Right lobe of liver (tissue), 6 donors: Measurements from ENCODE around the gene PMS1. TPM values are rescaled to one million over a fixed set of nuclear protein-coding genes. Genes with fewer than 3 reads are reported as not detected.

Experiments
- ATAC-seq, 4 donors: fragments of 200-7000 bp; cut with Tn5 transposase; one replicate each; pipeline ENCODE4 v1.9.1; 2020; ENCODE audit warnings: mild to moderate bottlenecking in 4 of 4, moderate library complexity in 4 of 4
- DNase-seq, 3 donors: peaks; one replicate each; pipeline ENCODE4 v3.0.0-alpha.2; 2020
- H3K27ac ChIP-seq, 3 donors: fragments of 200-600 bp; one replicate each; pipeline ENCODE4 v1.8.0; 2022
- H3K27me3 ChIP-seq, 2 donors: fragments of 200-600 bp; one replicate each; pipeline ENCODE4 v1.8.0; 2022
- H3K36me3 ChIP-seq, 4 donors: fragments of 200-600 bp; sonication (generic) in 1 of 4; one replicate each; pipeline versions ENCODE4 v1.5.1 to v1.8.0; 2017 to 2022; ENCODE audit warnings: control low read depth in 1 of 4
- H3K4me1 ChIP-seq, 4 donors: fragments of 200-600 bp; sonication (generic) in 1 of 4; one replicate each; pipeline versions ENCODE4 v1.5.1 to v1.8.0; 2017 to 2022; ENCODE audit warnings: control low read depth in 1 of 4
- H3K4me3 ChIP-seq, 3 donors: fragments of 200-600 bp; one replicate each; pipeline ENCODE4 v1.8.0; 2022
- H3K9me3 ChIP-seq, 4 donors: fragments of 200-600 bp; sonication (generic) in 1 of 4; one replicate each; pipeline versions ENCODE4 v1.5.1 to v1.8.0; 2017 to 2022; ENCODE audit warnings: control low read depth in 1 of 4
- POLR2A ChIP-seq: fragments of 450-650 bp; IDR thresholded peaks from one replicate; pipeline ENCODE4 v1.6.1; 2017; ENCODE audit warnings: antibody characterized with exemption, mild to moderate bottlenecking
- WGBS: methylation state at CpG from one replicate; pipeline ENCODE4 v1.1.6; 2018; ENCODE audit warnings: low coverage, low lambda C conversion rate; ENCODE audit not compliant: insufficient coverage; ENCODE audit errors: missing lambda C conversion rate; 5-methylcytosine and 5-hydroxymethylcytosine counted together
- intact Hi-C, 2 donors: fragments of 100-400 bp; cut with DNase I; formaldehyde crosslinking; loops; one replicate each; pipeline versions ENCODE4 v1.11.2 to v1.14.1; 2022
- total RNA-seq, 6 experiments: library from RNA; depleted of rRNA in 2 of 6; stranded (reverse); fragments of >200 nt in 2 of 6; fragmentation: NEBNext Ultra II Directional in 3 of 6; extraction: Animal tissue kit (Norgen Biotek cat#: 25700) in 3 of 6; gene quantifications; one replicate each; pipeline versions ENCODE4 v1.1.0 to v1.2.4, GENCODE V29; 2016 to 2023
- TF ChIP-seq, protein P1 (sequence below), 4 donors: fragments of 200-600 bp in 3 of 4; fragments of 450-650 bp in 1 of 4; IDR thresholded peaks; one replicate each; pipeline versions ENCODE4 v1.5.1 to v1.8.0; 2016 to 2022; ENCODE audit warnings: antibody characterized with exemption in 4 of 4, mild to moderate bottlenecking in 2 of 4
- donor health status: DM: no; HTN: yes; CAD: no.
- donor health status: DM: no; HTN: no; CAD: no.
- donor health status: DM: no; HTN: no; CAD: no.
- donor health status: DM: no; HTN: yes; CAD: no.
- donor health status: DM: no; HTN: yes; CAD: no.

PMS1 gene
- total RNA-seq, 6 experiments from 2014 or later = 8.1 to 9.5 (median 8.4) TPM

DNA sequence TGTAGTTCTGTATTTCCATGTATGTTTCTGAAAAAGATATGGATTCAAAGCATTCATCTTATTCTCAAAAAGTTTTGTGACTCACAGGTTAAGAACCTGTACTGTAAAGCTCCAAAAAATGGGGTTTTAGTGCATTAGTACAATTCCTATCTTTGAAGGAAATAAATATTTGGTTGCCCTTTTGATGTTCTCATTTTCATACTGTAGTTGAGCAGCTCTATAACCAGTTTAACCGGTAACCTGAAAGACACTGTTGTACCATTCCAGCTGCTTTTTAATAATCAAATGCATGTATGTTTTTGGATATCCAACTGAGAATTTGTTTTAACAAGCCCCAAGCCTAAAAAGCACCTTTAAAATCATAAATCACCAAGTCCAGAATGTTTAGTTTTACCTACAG is 12.0 kb upstream of the PMS1 start:
- Histone ChIP-seq H3K4me3 (no peak overlapping the region), H3K4me1 (no peaks in the 10 kb centered on the region), H3K27ac (no peak overlapping the region), H3K36me3 (peaks cover 0 to 55% (median 21%) of the 10 kb centered on the region in 4 donors), H3K9me3 (no peaks in the 10 kb centered on the region), H3K27me3 (no peaks in the 10 kb centered on the region)
- ATAC-seq (no peak), DNase-seq (no peak)
- 100% methylated on average over 1 of the region's 1 CpG for WGBS
- intact Hi-C loops = no loop called here
- no peak for TF ChIP-seq POLR2A
- TF ChIP-seq, protein P1, sequence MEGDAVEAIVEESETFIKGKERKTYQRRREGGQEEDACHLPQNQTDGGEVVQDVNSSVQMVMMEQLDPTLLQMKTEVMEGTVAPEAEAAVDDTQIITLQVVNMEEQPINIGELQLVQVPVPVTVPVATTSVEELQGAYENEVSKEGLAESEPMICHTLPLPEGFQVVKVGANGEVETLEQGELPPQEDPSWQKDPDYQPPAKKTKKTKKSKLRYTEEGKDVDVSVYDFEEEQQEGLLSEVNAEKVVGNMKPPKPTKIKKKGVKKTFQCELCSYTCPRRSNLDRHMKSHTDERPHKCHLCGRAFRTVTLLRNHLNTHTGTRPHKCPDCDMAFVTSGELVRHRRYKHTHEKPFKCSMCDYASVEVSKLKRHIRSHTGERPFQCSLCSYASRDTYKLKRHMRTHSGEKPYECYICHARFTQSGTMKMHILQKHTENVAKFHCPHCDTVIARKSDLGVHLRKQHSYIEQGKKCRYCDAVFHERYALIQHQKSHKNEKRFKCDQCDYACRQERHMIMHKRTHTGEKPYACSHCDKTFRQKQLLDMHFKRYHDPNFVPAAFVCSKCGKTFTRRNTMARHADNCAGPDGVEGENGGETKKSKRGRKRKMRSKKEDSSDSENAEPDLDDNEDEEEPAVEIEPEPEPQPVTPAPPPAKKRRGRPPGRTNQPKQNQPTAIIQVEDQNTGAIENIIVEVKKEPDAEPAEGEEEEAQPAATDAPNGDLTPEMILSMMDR (IDR thresholded peaks at IDR 0.05) = no peak

DNA sequence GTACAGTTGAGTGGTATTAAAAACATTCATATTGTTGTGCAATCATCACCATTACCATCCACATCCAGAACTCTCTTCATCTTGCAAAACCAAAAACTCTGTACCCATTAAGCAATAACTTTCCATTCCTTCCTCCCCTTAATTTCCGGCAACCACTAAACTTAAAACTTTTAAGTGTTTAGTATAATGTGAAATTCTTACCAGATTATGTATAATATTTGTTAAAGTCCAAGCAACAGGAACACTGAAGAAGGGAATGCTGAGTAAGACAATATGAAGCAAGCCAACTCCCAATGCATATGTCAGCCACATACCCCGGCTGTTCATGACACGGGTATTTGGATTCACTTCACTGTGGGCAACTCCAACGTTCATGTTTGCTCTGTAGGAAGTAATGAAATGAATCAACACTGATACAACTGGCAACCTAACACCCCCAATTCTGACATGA is 2.0 kb upstream of the PMS1 start:
- WGBS = 33% methylated on average over 4 of the region's 4 CpGs
- H3K4me3 ChIP-seq = peak overlapping the region in 1 of 3 donors; percentile 80
- peaks cover 0 to 27% (median 4%) of the 10 kb centered on the region in 4 donors for H3K4me1 ChIP-seq
- TF ChIP-seq, protein P1 (IDR thresholded peaks at IDR 0.05) = no peak
- TF ChIP-seq POLR2A = peak; percentile 24
- H3K27ac ChIP-seq = peak overlapping the region in 1 of 3 donors; percentile 6
- H3K36me3 ChIP-seq = peaks cover 0 to 31% (median 0%) of the 10 kb centered on the region in 4 donors
- H3K9me3 ChIP-seq = no peaks in the 10 kb centered on the region
- H3K27me3 ChIP-seq = no peaks in the 10 kb centered on the region
- intact Hi-C loops = no loop called here
- no peak for DNase-seq
- ATAC-seq = no peak

DNA sequence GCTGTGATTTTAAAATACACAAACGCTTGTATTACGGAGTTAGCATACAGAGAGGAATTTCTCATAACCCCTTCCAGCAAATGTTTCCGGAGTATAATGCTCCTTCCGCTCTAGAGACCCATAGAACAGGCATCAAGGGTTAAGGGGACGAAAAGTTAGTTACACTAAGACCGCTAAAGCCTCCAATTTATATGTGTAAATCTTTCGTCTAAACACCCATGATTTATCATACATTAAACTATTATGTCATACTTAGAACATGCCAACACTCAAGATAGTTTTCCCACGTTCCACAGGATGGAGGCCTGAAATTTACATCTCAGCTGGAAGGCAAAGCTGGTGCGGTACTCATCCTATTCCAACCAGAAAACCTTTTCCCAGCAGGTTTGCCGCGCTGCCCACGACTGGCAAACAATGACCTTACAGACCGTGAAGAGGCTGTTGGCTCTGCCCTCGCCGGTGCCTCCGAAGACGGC is 761 bp upstream of the PMS1 start:
- no peaks in the 10 kb centered on the region for H3K9me3 ChIP-seq
- 3% methylated on average over 12 of the region's 17 CpGs for WGBS
- H3K27me3 ChIP-seq = no peaks in the 10 kb centered on the region
- H3K4me3 ChIP-seq = peak overlapping the region; percentile 61 to 80 (median 65)
- peak in 3 of 4 donors; percentile 2 to 11 (median 7) for ATAC-seq
- H3K27ac ChIP-seq = peak overlapping the region; percentile 72 to 96 (median 93)
- TF ChIP-seq, protein P1 (IDR thresholded peaks at IDR 0.05) = no peak
- no peak for TF ChIP-seq POLR2A
- intact Hi-C loops = no loop called here
- DNase-seq = no peak
- H3K4me1 ChIP-seq = peaks cover 0 to 27% (median 4%) of the 10 kb centered on the region in 4 donors
- peaks cover 0 to 21% (median 0%) of the 10 kb centered on the region in 4 donors for H3K36me3 ChIP-seq

GRCh38 chr2:189791338-189792042 is 7.2 kb downstream of the PMS1 start:
- intact Hi-C loops = no loop called here
- TF ChIP-seq POLR2A = no peak
- TF ChIP-seq, protein P1 (IDR thresholded peaks at IDR 0.05) = no peak
- no peak overlapping the region for H3K4me3 ChIP-seq
- peaks cover 0 to 37% (median 4%) of the 10 kb centered on the region in 4 donors for H3K36me3 ChIP-seq
- no peaks in the 10 kb centered on the region for H3K4me1 ChIP-seq
- H3K27ac ChIP-seq = no peak overlapping the region
- DNase-seq (no peak), ATAC-seq (no peak)
- 80% methylated on average over 11 of the region's 12 CpGs for WGBS
- H3K27me3 ChIP-seq = no peaks in the 10 kb centered on the region
- H3K9me3 ChIP-seq = no peaks in the 10 kb centered on the region
